Measurements from ENCODE around the gene TMEM19.

- no peak for TF ChIP-seq POLR2A (IDR thresholded peaks at IDR 0.05; ENCODE audit: low read depth)
- TF ChIP-seq CTCF (IDR thresholded peaks at IDR 0.05): no peak
- TF ChIP-seq POLR2AphosphoS5 (IDR thresholded peaks at IDR 0.05): no peak
- TF ChIP-seq EP300 (IDR thresholded peaks at IDR 0.05): no peak
These were observed 3.4 kb upstream of the TMEM19 start for GRCh38 chr12:71682466-71682865.
